Fibroblast of lung (primary cell): Measurements from ENCODE around the gene DKK3. TPM values are rescaled to one million over a fixed set of nuclear protein-coding genes. Genes with fewer than 3 reads are reported as not detected.

Experiments
- DNase-seq, 2 donors: peaks; one replicate each; pipeline versions ENCODE4 v3.0.0 to v3.0.0-alpha.2; 2010; ENCODE audit warnings: low read depth in 2 of 2
- H2AFZ ChIP-seq: 2 replicates; pipeline ENCODE4 v1.5.1; 2012; ENCODE audit warnings: low read length, control low read depth, inconsistent platforms
- H3K27ac ChIP-seq: 2 replicates; pipeline ENCODE4 v1.5.1; 2011; ENCODE audit warnings: low read length, control low read depth; ENCODE audit not compliant: insufficient read depth
- H3K27me3 ChIP-seq: 2 replicates; pipeline ENCODE4 v1.5.1; 2011; ENCODE audit warnings: mild to moderate bottlenecking, low read length; ENCODE audit not compliant: control insufficient read depth, insufficient read depth
- H3K36me3 ChIP-seq: 2 replicates; pipeline ENCODE4 v1.5.1; 2011; ENCODE audit warnings: low read length; ENCODE audit not compliant: control insufficient read depth, insufficient read depth
- H3K4me1 ChIP-seq: 2 replicates; pipeline ENCODE4 v1.5.1; 2011; ENCODE audit warnings: low read length; ENCODE audit not compliant: control insufficient read depth, insufficient read depth; ENCODE audit errors: extremely low read depth
- H3K4me2 ChIP-seq: 2 replicates; pipeline ENCODE4 v1.5.1; 2011; ENCODE audit warnings: low read length, control low read depth; ENCODE audit not compliant: insufficient read depth; ENCODE audit errors: extremely low read depth
- H3K4me3 ChIP-seq, 4 experiments: fragments of 200-600 bp in 1 of 4; sonication (generic) in 1 of 4; replicated peaks in 1 of 4; 2 replicates each; pipeline ENCODE4 v1.5.1; 2011 to 2016; ENCODE audit warnings: low read length in 4 of 4, low read depth in 3 of 4, mild to moderate bottlenecking in 3 of 4, control low read depth in 2 of 4, inconsistent platforms in 1 of 4, mixed read lengths in 1 of 4; ENCODE audit not compliant: insufficient read depth in 1 of 4; ENCODE audit errors: control extremely low read depth in 1 of 4
- H3K79me2 ChIP-seq: 2 replicates; pipeline ENCODE4 v1.5.1; 2012; ENCODE audit warnings: mild to moderate bottlenecking, low read length, inconsistent platforms; ENCODE audit not compliant: control insufficient read depth, insufficient read depth
- H3K9ac ChIP-seq: 2 replicates; pipeline ENCODE4 v1.5.1; 2011; ENCODE audit warnings: mild to moderate bottlenecking, low read length, control low read depth; ENCODE audit not compliant: insufficient read depth
- H3K9me3 ChIP-seq: 2 replicates; pipeline ENCODE4 v1.5.1; 2012; ENCODE audit warnings: low read depth, low read length; ENCODE audit not compliant: control insufficient read depth, insufficient read depth
- H4K20me1 ChIP-seq: 2 replicates; pipeline ENCODE4 v1.5.1; 2011; ENCODE audit warnings: low read length; ENCODE audit not compliant: control insufficient read depth, insufficient read depth; ENCODE audit errors: extremely low read depth
- CTCF ChIP-seq, 2 donors: IDR thresholded peaks in 1 of 2; conservative IDR thresholded peaks in 1 of 2; 1 replicate in 1 of 2; 2 replicates in 1 of 2; pipeline ENCODE4 v1.5.1; 2011 to 2012; ENCODE audit warnings: low read length in 2 of 2, control low read depth in 1 of 2, inconsistent platforms in 1 of 2, low read depth in 1 of 2, mild to moderate bottlenecking in 1 of 2
- EZH2 ChIP-seq: IDR thresholded peaks from 2 replicates; pipeline ENCODE4 v1.5.1; 2012; ENCODE audit warnings: low read length, control low read depth, mild to moderate bottlenecking; ENCODE audit errors: missing control alignments
- polyA plus RNA-seq, 2 donors: library from polyadenylated mRNA; depleted of rRNA in 1 of 2; stranded (reverse) in 1 of 2; unstranded in 1 of 2; fragments of >200 nt; gene quantifications; 2 replicates each; pipeline ENCODE4 v1.2.1, GENCODE V29; 2011 to 2012; ENCODE audit warnings: missing spikeins in 1 of 2
- total RNA-seq: library from RNA; depleted of rRNA; stranded (reverse); fragments of >200 nt; gene quantifications from 2 replicates; pipeline ENCODE4 v1.2.1, GENCODE V29; 2014

Gene DKK3
- total and polyA plus RNA-seq, 2 donors (not counting 1 experiment from before 2014, with no cell fraction given): 1,064 to 1,566 TPM

- Histone ChIP-seq H4K20me1 (no peaks in the 10 kb centered on the region), H3K79me2 (no peaks in the 10 kb centered on the region), H3K4me3 (no peak overlapping the region), H3K4me2 (no peak overlapping the region), H3K36me3 (peaks cover 5% of the 10 kb centered on the region), H3K9ac (no peak overlapping the region), H2AFZ (no peak overlapping the region), H3K27ac (no peak overlapping the region), H3K9me3 (no peaks in the 10 kb centered on the region), H3K27me3 (no peaks in the 10 kb centered on the region), H3K4me1 (peaks cover 2% of the 10 kb centered on the region)
- TF ChIP-seq CTCF (conservative IDR thresholded peaks at IDR 0.05 in 1 of 2, IDR thresholded peaks at IDR 0.05 in 1 of 2; ENCODE audit: low read depth in 1 of 2, low read length in 2 of 2) (no peak), EZH2 (no peak)
- no peak for DNase-seq
These were observed 64.0 kb downstream of the DKK3 start for GRCh38 chr11:11944444-11944843.

GRCh38 chr11:11942668-11943067 lies 65.8 kb downstream of the DKK3 start:
- Histone ChIP-seq H3K4me2 (no peak overlapping the region), H3K36me3 (peaks cover 5% of the 10 kb centered on the region), H4K20me1 (no peaks in the 10 kb centered on the region), H2AFZ (no peak overlapping the region), H3K27ac (no peak overlapping the region), H3K9ac (no peak overlapping the region), H3K79me2 (no peaks in the 10 kb centered on the region), H3K4me1 (peaks cover 5% of the 10 kb centered on the region), H3K27me3 (no peaks in the 10 kb centered on the region), H3K9me3 (no peaks in the 10 kb centered on the region), H3K4me3 (no peak overlapping the region)
- TF ChIP-seq CTCF (conservative IDR thresholded peaks at IDR 0.05 in 1 of 2, IDR thresholded peaks at IDR 0.05 in 1 of 2; ENCODE audit: low read depth in 1 of 2, low read length in 2 of 2) (no peak), EZH2 (no peak)
- no peak for DNase-seq

DNA sequence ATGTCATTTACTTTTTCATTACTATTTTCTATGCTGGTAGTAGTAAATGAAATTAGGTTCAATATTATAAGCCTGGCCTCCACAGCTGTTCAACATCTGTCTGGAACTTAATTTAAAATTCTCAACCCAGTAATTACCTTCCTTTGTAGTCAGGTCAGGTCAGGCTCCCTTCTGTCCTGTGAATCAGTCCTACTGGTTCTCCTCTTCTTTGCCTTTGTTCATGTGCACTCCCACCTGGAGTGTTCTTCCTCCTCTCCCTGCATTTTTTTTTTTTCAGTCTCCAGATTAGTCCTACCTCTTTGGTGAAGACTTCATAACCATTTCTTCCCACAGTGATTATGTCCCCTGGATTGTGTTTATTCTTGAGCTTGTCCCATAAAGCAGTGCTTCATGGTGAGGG lies 67.9 kb downstream of the DKK3 start:
- Histone ChIP-seq H2AFZ (no peak overlapping the region), H3K4me2 (no peak overlapping the region), H3K27me3 (no peaks in the 10 kb centered on the region), H3K79me2 (no peaks in the 10 kb centered on the region), H3K27ac (no peak overlapping the region), H3K36me3 (peaks cover 5% of the 10 kb centered on the region), H3K4me3 (no peak overlapping the region), H4K20me1 (no peaks in the 10 kb centered on the region), H3K4me1 (peaks cover 3% of the 10 kb centered on the region), H3K9me3 (no peaks in the 10 kb centered on the region), H3K9ac (no peak overlapping the region)
- no peak for TF ChIP-seq CTCF (conservative IDR thresholded peaks at IDR 0.05 in 1 of 2, IDR thresholded peaks at IDR 0.05 in 1 of 2; ENCODE audit: low read depth in 1 of 2, low read length in 2 of 2)
- no peak for TF ChIP-seq EZH2
- no peak for DNase-seq
